Skin of body (tissue), 2 donors: ENCODE measurements around the gene PAF1. TPM values are rescaled to one million over a fixed set of nuclear protein-coding genes. Genes with fewer than 3 reads are reported as not detected.

Source experiments
- DNase-seq: peaks from one replicate; lab custom pipeline; 2025; lab: John Stamatoyannopoulos, UW
- total RNA-seq: library from RNA; depleted of rRNA; stranded (reverse); fragments of >200 nt; gene quantifications from one replicate; pipeline ENCODE4 v1.2.3, GENCODE V29; 2014

The PAF1 gene
- total RNA-seq, 1 donor from 2014 or later = 21.2 TPM

DNA sequence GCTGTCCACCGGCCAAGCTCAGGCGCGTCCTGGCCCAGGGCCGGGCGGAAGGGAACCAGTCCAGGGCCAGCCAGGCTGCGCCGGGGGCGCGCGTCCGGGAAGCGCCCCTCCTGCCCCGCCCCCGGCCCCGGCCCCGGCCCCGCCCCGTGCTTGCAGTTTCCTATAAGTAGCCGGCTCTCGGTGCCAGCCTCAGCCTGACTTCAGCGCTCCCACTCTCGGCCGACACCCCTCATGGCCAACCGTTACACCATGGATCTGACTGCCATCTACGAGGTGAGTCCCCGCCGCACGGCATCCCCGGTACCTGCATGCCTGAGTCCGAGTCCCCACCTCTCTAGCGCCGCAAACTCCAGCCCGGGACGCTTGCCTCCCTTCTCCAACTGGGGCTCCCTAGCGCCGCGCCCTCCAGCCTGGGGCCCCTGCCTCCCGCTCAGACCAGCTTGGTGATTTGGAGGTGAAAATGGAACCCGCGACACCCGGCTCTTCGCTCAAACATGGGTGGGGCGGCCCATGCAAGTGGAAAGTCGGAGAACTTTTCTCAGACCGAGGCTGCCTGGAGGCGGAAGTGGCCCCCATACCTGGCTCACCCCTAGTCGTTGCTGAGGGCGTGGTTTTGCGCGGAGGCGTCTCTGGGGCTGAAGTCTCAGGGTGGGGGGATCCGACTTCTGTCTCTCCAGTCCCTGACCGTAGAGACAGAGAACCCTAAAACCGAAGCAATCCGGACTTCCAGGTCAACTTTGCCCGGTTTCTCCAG is 15.9 kb upstream of the PAF1 start, which contains the start of gene ZFP36:
Gene ZFP36, plus strand, starts transcription at position 192 of the 754 bp plus-strand sequence. Its CDS starts 58 bp downstream, at position 250.
- peak; percentile 82 for DNase-seq

GRCh38 chr19:39405958-39406655 is 15.2 kb upstream of the PAF1 start:
- DNase-seq = peak; percentile 71

- DNase-seq = no peak
Observed at GRCh38 chr19:39405261-39405957, 14.5 kb upstream of the PAF1 start.

- DNase-seq = peak; percentile 97
Observed at GRCh38 chr19:39403331-39404312, 12.7 kb upstream of the PAF1 start.

GRCh38 chr19:39402346-39403300 is 11.7 kb upstream of the PAF1 start:
- peak; percentile 90 for DNase-seq

- peak; percentile 83 for DNase-seq
Observed at GRCh38 chr19:39401549-39402345, 10.8 kb upstream of the PAF1 start.

- DNase-seq = no peak
Observed at GRCh38 chr19:39401070-39401548, 10.2 kb upstream of the PAF1 start.

- no peak for DNase-seq
Observed at GRCh38 chr19:39400061-39400460, 9.2 kb upstream of the PAF1 start.

DNA sequence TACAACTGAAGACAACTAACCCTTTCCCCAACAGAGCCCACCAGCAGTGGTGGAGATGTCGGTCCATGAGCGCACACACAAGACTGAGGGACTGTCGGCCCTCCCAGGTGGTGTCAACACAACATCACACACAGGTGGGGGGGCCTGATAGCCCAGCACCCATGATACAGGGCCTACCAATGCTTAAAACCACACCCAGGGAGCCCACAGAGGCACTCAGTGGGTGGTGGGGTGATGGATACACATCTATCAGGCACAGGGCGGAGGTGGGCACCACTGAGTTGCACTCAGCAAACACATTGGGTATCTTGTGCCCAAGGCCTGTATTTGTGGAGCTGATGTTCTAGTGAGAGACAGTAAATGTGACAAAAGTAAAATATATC is 8.8 kb upstream of the PAF1 start:
- DNase-seq = no peak

- no peak for DNase-seq
Observed at GRCh38 chr19:39398297-39398864, 7.5 kb upstream of the PAF1 start.

- DNase-seq = peak; percentile 65
Observed at GRCh38 chr19:39397360-39398296, 6.7 kb upstream of the PAF1 start.

GRCh38 chr19:39390451-39390750 is 505 bp downstream of the PAF1 start:
- no peak for DNase-seq

GRCh38 chr19:39389631-39390414 is 1.1 kb downstream of the PAF1 start:
- no peak for DNase-seq

DNA sequence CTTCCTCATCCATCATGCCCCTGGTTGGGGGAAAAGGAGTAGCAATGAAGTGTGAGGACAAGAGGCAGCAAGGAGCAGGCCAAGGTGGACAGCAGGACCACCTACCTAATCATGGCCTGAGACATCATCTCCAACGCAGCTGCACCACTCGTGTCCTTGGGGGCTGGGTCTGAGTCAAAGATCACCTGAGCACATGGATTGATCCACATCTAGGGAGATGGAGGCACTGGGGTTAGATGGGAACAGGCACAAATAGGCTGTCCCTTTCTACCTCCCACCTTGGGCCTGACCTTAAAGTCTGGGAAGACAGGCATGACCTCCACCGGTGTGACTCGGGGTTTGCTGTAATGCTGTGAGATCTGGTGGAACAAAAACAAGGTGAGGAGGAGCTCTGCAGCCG is 2.2 kb downstream of the PAF1 start:
- DNase-seq = no peak

GRCh38 chr19:39386557-39386956 is 4.3 kb downstream of the PAF1 start:
- DNase-seq = no peak

- no peak for DNase-seq
Observed at GRCh38 chr19:39385629-39386411, 5.1 kb downstream of the PAF1 start.
